Neural cell (in vitro differentiated cells): Measurements from ENCODE around the gene ABCA4. TPM values are rescaled to one million over a fixed set of nuclear protein-coding genes. Genes with fewer than 3 reads are reported as not detected.

ENCODE experiments used
- H2AFZ ChIP-seq: fragments of 200-600, 300-800 bp; sonication (generic), shearing (Covaris generic); 2 replicates; pipeline ENCODE4 v1.6.0; 2014; ENCODE audit warnings: low read depth, mild to moderate bottlenecking, antibody characterized with exemption, low read length, moderate library complexity
- H3F3A ChIP-seq: fragments of 200-600 bp; shearing (Covaris generic); 2 replicates; pipeline ENCODE4 v1.6.1; 2016; ENCODE audit warnings: mild to moderate bottlenecking, moderate library complexity, mixed read lengths, antibody characterized with exemption, low read length; ENCODE audit not compliant: insufficient read depth, poor library complexity, severe bottlenecking
- H3K27ac ChIP-seq: fragments of 200-600, 300-800 bp; sonication (generic), shearing (Covaris generic); 2 replicates; pipeline ENCODE4 v1.5.1; 2014; ENCODE audit warnings: mild to moderate bottlenecking, low read length, moderate library complexity
- H3K27me3 ChIP-seq: fragments of 300-800, 200-600 bp; sonication (generic), shearing (Covaris generic); 2 replicates; pipeline ENCODE4 v1.6.0; 2014; ENCODE audit warnings: mild to moderate bottlenecking, low read depth, low read length, moderate library complexity; ENCODE audit not compliant: insufficient read depth
- H3K36me3 ChIP-seq: fragments of 300-800, 200-600 bp; sonication (generic), shearing (Covaris generic); 2 replicates; pipeline ENCODE4 v1.5.1; 2014; ENCODE audit warnings: mild to moderate bottlenecking, antibody characterized with exemption, low read length, moderate library complexity; ENCODE audit not compliant: insufficient read depth
- H3K4me2 ChIP-seq: fragments of 300-800, 200-600 bp; sonication (generic), shearing (Covaris generic); 2 replicates; pipeline ENCODE4 v1.6.0; 2014; ENCODE audit warnings: mild to moderate bottlenecking, low read length
- H3K4me3 ChIP-seq: fragments of 300-800, 200-600 bp; sonication (generic), shearing (Covaris generic); 2 replicates; pipeline ENCODE4 v1.5.1; 2014; ENCODE audit warnings: mild to moderate bottlenecking, low read length, moderate library complexity
- H3K79me2 ChIP-seq: fragments of 200-600 bp; shearing (Covaris generic); replicated peaks from 2 replicates; pipeline ENCODE4 v1.6.0; 2014; ENCODE audit warnings: mild to moderate bottlenecking, low read length, moderate library complexity; ENCODE audit not compliant: insufficient read depth
- H3K9ac ChIP-seq: fragments of 300-800, 200-600 bp; sonication (generic), shearing (Covaris generic); 2 replicates; pipeline ENCODE4 v1.6.1; 2016; ENCODE audit warnings: mild to moderate bottlenecking, low read length, mixed read lengths
- H3K9me2 ChIP-seq: fragments of 200-600 bp; shearing (Covaris generic); 2 replicates; pipeline ENCODE4 v1.6.1; 2016; ENCODE audit warnings: mild to moderate bottlenecking, low read length, mixed read lengths; ENCODE audit not compliant: insufficient read depth
- H3K9me3 ChIP-seq: fragments of 200-600, 300-800 bp; sonication (generic), shearing (Covaris generic); 2 replicates; pipeline ENCODE4 v1.6.1; 2016; ENCODE audit warnings: mild to moderate bottlenecking, mixed run types, low read length, moderate library complexity, mixed read lengths
- H4K20me1 ChIP-seq: fragments of 200-600 bp; shearing (Covaris generic); 2 replicates; pipeline ENCODE4 v1.6.1; 2016; ENCODE audit warnings: mild to moderate bottlenecking, mixed run types; ENCODE audit not compliant: insufficient read depth
- CTCF ChIP-seq: fragments of 450-650 bp; IDR thresholded peaks from 2 replicates; pipeline ENCODE4 v1.5.1; 2014; ENCODE audit warnings: antibody characterized with exemption, mild to moderate bottlenecking, moderate library complexity; ENCODE audit not compliant: poor library complexity, severe bottlenecking
- EP300 ChIP-seq: fragments of 450-650 bp; conservative IDR thresholded peaks from 2 replicates; pipeline ENCODE4 v1.6.1; 2014; ENCODE audit warnings: antibody characterized with exemption, mild to moderate bottlenecking, moderate library complexity; ENCODE audit not compliant: poor library complexity, severe bottlenecking
- EZH2 ChIP-seq: fragments of 200-600, 300-800 bp; shearing (Covaris generic), sonication (generic); IDR thresholded peaks from 2 replicates; pipeline ENCODE4 v1.6.1; 2014; ENCODE audit warnings: antibody characterized with exemption, low read length, borderline replicate concordance, mild to moderate bottlenecking; ENCODE audit not compliant: insufficient read depth, poor library complexity, severe bottlenecking
- MXI1 ChIP-seq: fragments of 450-650 bp; conservative IDR thresholded peaks from 2 replicates; pipeline ENCODE4 v1.6.1; 2014; ENCODE audit warnings: antibody characterized with exemption, mild to moderate bottlenecking; ENCODE audit not compliant: poor library complexity, severe bottlenecking
- POLR2AphosphoS5 ChIP-seq: IDR thresholded peaks from 2 replicates; pipeline ENCODE4 v1.6.1; 2012
- RAD21 ChIP-seq: fragments of 450-650 bp; conservative IDR thresholded peaks from 2 replicates; pipeline ENCODE4 v1.6.1; 2014; ENCODE audit warnings: antibody characterized with exemption, mild to moderate bottlenecking, moderate library complexity
- REST ChIP-seq: IDR thresholded peaks from 2 replicates; pipeline ENCODE4 v1.6.1; 2012; ENCODE audit warnings: borderline replicate concordance
- SMC3 ChIP-seq: fragments of 450-650 bp; conservative IDR thresholded peaks from 2 replicates; pipeline ENCODE4 v1.6.1; 2014; ENCODE audit warnings: antibody characterized with exemption, mild to moderate bottlenecking, moderate library complexity; ENCODE audit not compliant: poor library complexity
- TAF1 ChIP-seq: IDR thresholded peaks from 2 replicates; pipeline ENCODE4 v1.6.1; 2012; ENCODE audit warnings: low read depth
- polyA plus RNA-seq: library from polyadenylated mRNA; depleted of rRNA; stranded (reverse); fragments of >200 nt; gene quantifications from 2 replicates; pipeline ENCODE4 v1.2.3, GENCODE V29; 2014

The ABCA4 gene
- polyA plus RNA-seq, 1 donor from 2014 or later: not detected

GRCh38 chr1:94014087-94014486 lies 106.9 kb downstream of the ABCA4 start:
- H3K4me2 ChIP-seq: no peak overlapping the region
- H3F3A ChIP-seq: no peaks in the 10 kb centered on the region
- H3K4me3 ChIP-seq: no peak overlapping the region
- H3K9me3 ChIP-seq: no peaks in the 10 kb centered on the region
- H3K9ac ChIP-seq: no peak overlapping the region
- H3K27me3 ChIP-seq: no peaks in the 10 kb centered on the region
- H3K9me2 ChIP-seq: no peaks in the 10 kb centered on the region
- no peak overlapping the region for H2AFZ ChIP-seq
- H4K20me1 ChIP-seq: no peaks in the 10 kb centered on the region
- no peaks in the 10 kb centered on the region for H3K36me3 ChIP-seq
- H3K79me2 ChIP-seq: no peaks in the 10 kb centered on the region
- TF ChIP-seq EZH2: no peak
- TF ChIP-seq RAD21: no peak
- no peak for TF ChIP-seq SMC3
- no peak for TF ChIP-seq POLR2AphosphoS5
- TF ChIP-seq TAF1: no peak
- TF ChIP-seq MXI1: no peak
- TF ChIP-seq REST: no peak
- TF ChIP-seq CTCF: no peak
- TF ChIP-seq EP300: no peak
- H3K27ac ChIP-seq: no peak overlapping the region

- H4K20me1 ChIP-seq: no peaks in the 10 kb centered on the region
- H2AFZ ChIP-seq: no peak overlapping the region
- no peak overlapping the region for H3K9ac ChIP-seq
- no peaks in the 10 kb centered on the region for H3K36me3 ChIP-seq
- H3K27ac ChIP-seq: no peak overlapping the region
- TF ChIP-seq EZH2 (no peak), RAD21 (no peak), MXI1 (no peak), CTCF (no peak), POLR2AphosphoS5 (no peak), EP300 (no peak), SMC3 (no peak), REST (no peak), TAF1 (no peak)
- H3K27me3 ChIP-seq: no peaks in the 10 kb centered on the region
- no peaks in the 10 kb centered on the region for H3F3A ChIP-seq
- H3K4me3 ChIP-seq: no peak overlapping the region
- H3K79me2 ChIP-seq: no peaks in the 10 kb centered on the region
- H3K9me3 ChIP-seq: no peaks in the 10 kb centered on the region
- no peaks in the 10 kb centered on the region for H3K9me2 ChIP-seq
- no peak overlapping the region for H3K4me2 ChIP-seq
These were observed 107.5 kb downstream of the ABCA4 start for GRCh38 chr1:94013367-94013878.
